Lower leg skin (tissue), 3 donors: ENCODE results near the gene TXNRD2.

Source experiments
- CTCF ChIP-seq, 3 donors: fragments of 450-650 bp; IDR thresholded peaks; one replicate each; pipeline ENCODE4 v1.5.1; 2016; ENCODE audit warnings: antibody characterized with exemption in 3 of 3, mild to moderate bottlenecking in 3 of 3, moderate library complexity in 2 of 3
- POLR2A ChIP-seq, 2 donors: fragments of 450-650 bp; IDR thresholded peaks; one replicate each; pipeline ENCODE4 v1.6.1; 2016 to 2017; ENCODE audit warnings: antibody characterized with exemption in 2 of 2, mild to moderate bottlenecking in 1 of 2, moderate library complexity in 1 of 2

GRCh38 chr22:19974268-19974861 is 32.7 kb upstream of the TXNRD2 start:
- TF ChIP-seq CTCF (IDR thresholded peaks at IDR 0.05) (no peak), POLR2A (IDR thresholded peaks at IDR 0.05) (no peak)
